DND-41 (cell line): Measurements from ENCODE around the gene PSMB1.
"Not testable (repeated sequence)": the region's sequence is repeated elsewhere in the genome, so short reads cannot be mapped to it uniquely, and the experiment has no call there.

ENCODE experiments used
- CTCF ChIP-seq: IDR thresholded peaks from 2 replicates; pipeline ENCODE4 v1.5.1; 2012; ENCODE audit warnings: borderline replicate concordance, low read length, moderate library complexity, mild to moderate bottlenecking; ENCODE audit not compliant: poor library complexity, severe bottlenecking; ENCODE audit errors: extremely low read depth
- EZH2 ChIP-seq: IDR thresholded peaks from 3 replicates; pipeline ENCODE4 v1.6.1; 2012; ENCODE audit warnings: borderline replicate concordance, low read depth, mild to moderate bottlenecking, moderate library complexity, low read length, inconsistent platforms; ENCODE audit not compliant: severe bottlenecking

- not testable (repeated sequence) for TF ChIP-seq CTCF, EZH2
Measured at GRCh38 chr6:170502733-170503413, 50.2 kb downstream of the PSMB1 start.
